GM23338 (cell line): ENCODE measurements around the gene TMEM132D. TPM values are rescaled to one million over a fixed set of nuclear protein-coding genes. Genes with fewer than 3 reads are reported as not detected.
A peak's percentile ranks its signal among the peaks of the same experiment; 100 is the strongest.

ENCODE experiments used
- ATAC-seq: fragments of 200-7000 bp; cut with Tn5 transposase; 3 replicates; pipeline ENCODE4 v1.9.1; 2020
- DNase-seq: peaks from one replicate; pipeline ENCODE4 v3.0.0-alpha.2; 2015; ENCODE audit warnings: low spot score
- H2AFZ ChIP-seq: fragments of 200-600 bp; sonication (generic); 2 replicates; pipeline ENCODE4 v1.8.0; 2016; ENCODE audit warnings: antibody characterized with exemption, mild to moderate bottlenecking, moderate library complexity
- H3F3A ChIP-seq: fragments of 200-600 bp; sonication (generic); replicated peaks from 2 replicates; pipeline ENCODE4 v1.8.0; 2017; ENCODE audit warnings: antibody characterized with exemption, mixed run types, low read depth
- H3K27ac ChIP-seq: fragments of 200-600 bp; sonication (generic); 2 replicates; pipeline ENCODE4 v1.6.1; 2016; ENCODE audit warnings: low read depth
- H3K27me3 ChIP-seq: fragments of 200-600 bp; sonication (generic); 2 replicates; pipeline ENCODE4 v1.8.0; 2016; ENCODE audit warnings: mild to moderate bottlenecking, mixed run types, moderate library complexity; ENCODE audit not compliant: insufficient read depth
- H3K36me3 ChIP-seq: fragments of 200-600 bp; sonication (generic); 2 replicates; pipeline ENCODE4 v1.8.0; 2016; ENCODE audit warnings: mild to moderate bottlenecking; ENCODE audit not compliant: insufficient read depth
- H3K4me1 ChIP-seq: fragments of 200-600 bp; sonication (generic); 2 replicates; pipeline ENCODE4 v1.8.0; 2016; ENCODE audit warnings: mild to moderate bottlenecking, moderate library complexity; ENCODE audit not compliant: insufficient read depth
- H3K4me2 ChIP-seq: fragments of 200-600 bp; sonication (generic); 2 replicates; pipeline ENCODE4 v1.7.1; 2017; ENCODE audit warnings: mixed run types
- H3K4me3 ChIP-seq: fragments of 200-600 bp; sonication (generic); 2 replicates; pipeline ENCODE4 v1.6.1; 2016; ENCODE audit warnings: mixed run types
- H3K79me2 ChIP-seq: fragments of 200-600 bp; sonication (generic); replicated peaks from 2 replicates; pipeline ENCODE4 v1.8.0; 2017; ENCODE audit warnings: mild to moderate bottlenecking; ENCODE audit not compliant: insufficient read depth
- H3K9me2 ChIP-seq: fragments of 200-600 bp; sonication (generic); 2 replicates; pipeline ENCODE4 v1.8.0; 2017; ENCODE audit not compliant: insufficient read depth
- H4K20me1 ChIP-seq: fragments of 200-600 bp; sonication (generic); replicated peaks from 2 replicates; pipeline ENCODE4 v1.8.0; 2017; ENCODE audit warnings: mild to moderate bottlenecking; ENCODE audit not compliant: insufficient read depth
- H3K27ac Mint-ChIP-seq: 2 replicates; pipeline ENCODE4 v1.8.0; 2020; ENCODE audit warnings: inconsistent platforms, mild to moderate bottlenecking, moderate library complexity, mixed read lengths
- H3K27me3 Mint-ChIP-seq: 3 replicates; pipeline ENCODE4 v1.8.0; 2022; ENCODE audit warnings: low read depth, mild to moderate bottlenecking, moderate library complexity, mixed read lengths, inconsistent platforms; ENCODE audit not compliant: insufficient read depth, poor library complexity
- H3K36me3 Mint-ChIP-seq: 3 replicates; pipeline ENCODE4 v1.8.0; 2021; ENCODE audit warnings: low read depth, mild to moderate bottlenecking, inconsistent platforms, moderate library complexity, mixed read lengths
- H3K4me1 Mint-ChIP-seq: 3 replicates; pipeline ENCODE4 v1.8.0; 2020; ENCODE audit warnings: mild to moderate bottlenecking, inconsistent platforms, mixed read lengths
- H3K4me3 Mint-ChIP-seq: 3 replicates; pipeline ENCODE4 v1.8.0; 2021; ENCODE audit warnings: moderate library complexity, mild to moderate bottlenecking, inconsistent platforms, mixed read lengths
- H3K9me3 Mint-ChIP-seq: 3 replicates; pipeline ENCODE4 v1.8.0; 2020; ENCODE audit warnings: moderate library complexity, mild to moderate bottlenecking, inconsistent platforms, mixed read lengths
- CREB1 ChIP-seq: fragments of 250-450 bp; sonication (Bioruptor Pico); IDR thresholded peaks from 2 replicates; pipeline ENCODE4 v1.5.0; 2020; ENCODE audit warnings: low read depth, mild to moderate bottlenecking, moderate library complexity
- CTCF ChIP-seq, 2 experiments: fragments of 200-600 bp in 1 of 2; sonication (generic) in 1 of 2; conservative IDR thresholded peaks; 2 replicates each; pipeline versions ENCODE4 v1.5.1 to v1.6.1; 2016 to 2017; ENCODE audit warnings: antibody characterized with exemption in 2 of 2, low read depth in 2 of 2, mild to moderate bottlenecking in 2 of 2, moderate library complexity in 1 of 2
- ETS1 ChIP-seq: IDR thresholded peaks from 2 replicates; pipeline ENCODE4 v1.6.1; 2016; ENCODE audit warnings: antibody characterized with exemption
- EZH2 ChIP-seq: fragments of 200-600 bp; sonication (generic); IDR thresholded peaks from one replicate; pipeline ENCODE4 v1.8.0; 2017; ENCODE audit warnings: antibody characterized with exemption, mild to moderate bottlenecking, low read depth; ENCODE audit not compliant: unreplicated experiment
- JUNB ChIP-seq: IDR thresholded peaks from one replicate; pipeline ENCODE4 v1.6.1; 2016; ENCODE audit warnings: antibody characterized with exemption; ENCODE audit not compliant: unreplicated experiment
- ZNF331 ChIP-seq: fragments of 250-450 bp; sonication (Bioruptor Pico); IDR thresholded peaks from 2 replicates; pipeline ENCODE4 v1.5.0; 2020; ENCODE audit warnings: low read depth, mild to moderate bottlenecking, moderate library complexity
- ZNF462 ChIP-seq: fragments of 250-450 bp; sonication (Bioruptor Pico); IDR thresholded peaks from 2 replicates; pipeline ENCODE4 v1.5.0; 2020; ENCODE audit warnings: mild to moderate bottlenecking, moderate library complexity
- polyA plus RNA-seq: library from polyadenylated mRNA; unstranded; fragments of >200 nt; fragmentation: Nextera tagmentation; extraction: Ambion mirVana; gene quantifications from 2 replicates; pipeline ENCODE4 v1.2.1, GENCODE V29; 2016
- total RNA-seq: library from RNA; depleted of rRNA; stranded (reverse); fragments of >200 nt; shearing (Covaris generic); gene quantifications from 2 replicates; pipeline ENCODE4 v1.2.3, GENCODE V29; 2014

Gene TMEM132D
- total and polyA plus RNA-seq, 2 experiments from 2014 or later = 0.44 to 5.3 TPM

GRCh38 chr12:129068684-129069083 is 835.1 kb downstream of the TMEM132D start:
- peaks cover 56% of the 10 kb centered on the region for H3K36me3 Mint-ChIP-seq
- no peaks in the 10 kb centered on the region for H3K79me2 ChIP-seq
- DNase-seq (no peak), ATAC-seq (no peak)
- H2AFZ ChIP-seq = no peak overlapping the region
- no peaks in the 10 kb centered on the region for H3K4me1 ChIP-seq
- H3K9me3 Mint-ChIP-seq = peaks cover 100% of the 10 kb centered on the region
- no peak overlapping the region for H3K27ac ChIP-seq
- TF ChIP-seq JUNB (no peak), EZH2 (no peak), ZNF331 (no peak)
- H3K27me3 ChIP-seq = no peaks in the 10 kb centered on the region
- H3K36me3 ChIP-seq = no peaks in the 10 kb centered on the region
- no peaks in the 10 kb centered on the region for H3K9me2 ChIP-seq
- peaks cover 12% of the 10 kb centered on the region for H3K27me3 Mint-ChIP-seq
- no peaks in the 10 kb centered on the region for H4K20me1 ChIP-seq
- H3K27ac Mint-ChIP-seq = no peak overlapping the region
- no peak overlapping the region for H3K4me2 ChIP-seq
- H3K4me3 ChIP-seq = no peak overlapping the region
- no peak overlapping the region for H3K4me3 Mint-ChIP-seq
- H3F3A ChIP-seq = no peaks in the 10 kb centered on the region
- H3K4me1 Mint-ChIP-seq = no peaks in the 10 kb centered on the region

- no peaks in the 10 kb centered on the region for H3K9me2 ChIP-seq
- H2AFZ ChIP-seq = no peak overlapping the region
- TF ChIP-seq CTCF (conservative IDR thresholded peaks at IDR 0.05; ENCODE audit: low read depth in 2 of 2) (peak; percentile 43 to 57), CREB1 (CRISPR knock-in tag) (no peak)
- Mint-ChIP-seq H3K9me3 (peaks cover 100% of the 10 kb centered on the region), H3K27ac (no peak overlapping the region), H3K27me3 (peaks cover 9% of the 10 kb centered on the region), H3K36me3 (peaks cover 54% of the 10 kb centered on the region), H3K4me1 (no peaks in the 10 kb centered on the region), H3K4me3 (no peak overlapping the region)
- no peak overlapping the region for H3K27ac ChIP-seq
- H3K79me2 ChIP-seq = no peaks in the 10 kb centered on the region
- H3K4me1 ChIP-seq = no peaks in the 10 kb centered on the region
- no peak overlapping the region for H3K4me2 ChIP-seq
- H3K36me3 ChIP-seq = no peaks in the 10 kb centered on the region
- DNase-seq (peak; percentile 45), ATAC-seq (no peak)
- H4K20me1 ChIP-seq = no peaks in the 10 kb centered on the region
- no peak overlapping the region for H3K4me3 ChIP-seq
- no peaks in the 10 kb centered on the region for H3K27me3 ChIP-seq
- H3F3A ChIP-seq = no peaks in the 10 kb centered on the region
These were observed 836.3 kb downstream of the TMEM132D start for GRCh38 chr12:129067491-129067890.

- H2AFZ ChIP-seq = no peak overlapping the region
- H3K36me3 ChIP-seq = no peaks in the 10 kb centered on the region
- no peaks in the 10 kb centered on the region for H3K27me3 ChIP-seq
- Mint-ChIP-seq H3K4me1 (no peaks in the 10 kb centered on the region), H3K36me3 (peaks cover 49% of the 10 kb centered on the region), H3K9me3 (peaks cover 95% of the 10 kb centered on the region), H3K4me3 (no peak overlapping the region), H3K27ac (no peak overlapping the region), H3K27me3 (peaks cover 7% of the 10 kb centered on the region)
- ATAC-seq (no peak), DNase-seq (no peak)
- no peaks in the 10 kb centered on the region for H4K20me1 ChIP-seq
- no peak overlapping the region for H3K27ac ChIP-seq
- no peaks in the 10 kb centered on the region for H3K79me2 ChIP-seq
- H3K4me2 ChIP-seq = no peak overlapping the region
- H3K9me2 ChIP-seq = no peaks in the 10 kb centered on the region
- no peaks in the 10 kb centered on the region for H3K4me1 ChIP-seq
- no peak overlapping the region for H3K4me3 ChIP-seq
- H3F3A ChIP-seq = no peaks in the 10 kb centered on the region
- no peak for TF ChIP-seq ZNF462
- no peak for TF ChIP-seq ETS1
These were observed 839.5 kb downstream of the TMEM132D start for GRCh38 chr12:129064209-129064855.
